ENCODE results near the gene TCF12. TPM values are rescaled to one million over a fixed set of nuclear protein-coding genes. Genes with fewer than 3 reads are reported as not detected.

The TCF12 gene
- total RNA-seq, 1 donor from 2014 or later, result 194 TPM

GRCh38 chr15:57290187-57290586, 371.7 kb downstream of the TCF12 start:
- DNase-seq (ENCODE audit: low spot score in 2 of 2, unreplicated experiment in 2 of 2), result no peak
- no peak overlapping the region for H3K4me3 Mint-ChIP-seq
- no peaks in the 10 kb centered on the region for H3K4me1 Mint-ChIP-seq
- no peak overlapping the region for H3K27ac Mint-ChIP-seq
- no peaks in the 10 kb centered on the region for H3K27me3 Mint-ChIP-seq (ENCODE audit: low read depth)
- peaks cover 58% of the 10 kb centered on the region for H3K36me3 Mint-ChIP-seq
- peaks cover 25% of the 10 kb centered on the region for H3K9me3 Mint-ChIP-seq
- no peak for TF ChIP-seq CTCF (IDR thresholded peaks at IDR 0.05; ENCODE audit: unreplicated experiment)

- H3K36me3 Mint-ChIP-seq, result peaks cover 54% of the 10 kb centered on the region
- H3K27me3 Mint-ChIP-seq (ENCODE audit: low read depth), result no peaks in the 10 kb centered on the region
- no peak for DNase-seq (ENCODE audit: low spot score in 2 of 2, unreplicated experiment in 2 of 2)
Observed at GRCh38 chr15:57290826-57291225, 372.4 kb downstream of the TCF12 start.

GRCh38 chr15:57296473-57297162, 378.2 kb downstream of the TCF12 start:
- Mint-ChIP-seq H3K4me3 (no peak overlapping the region), H3K27me3 (ENCODE audit: low read depth) (no peaks in the 10 kb centered on the region), H3K4me1 (peaks cover 25% of the 10 kb centered on the region), H3K36me3 (peaks cover 22% of the 10 kb centered on the region), H3K9me3 (peaks cover 18% of the 10 kb centered on the region), H3K27ac (peak overlapping the region; percentile 3)
- TF ChIP-seq CTCF (IDR thresholded peaks at IDR 0.05; ENCODE audit: unreplicated experiment), result no peak
- no peak for DNase-seq (ENCODE audit: low spot score in 2 of 2, unreplicated experiment in 2 of 2)

More at GRCh38 chr15:57290826-57291225, 372.4 kb downstream of the TCF12 start:
- no peak for TF ChIP-seq CTCF (IDR thresholded peaks at IDR 0.05; ENCODE audit: unreplicated experiment)
- peaks cover 25% of the 10 kb centered on the region for H3K9me3 Mint-ChIP-seq
- H3K4me1 Mint-ChIP-seq, result no peaks in the 10 kb centered on the region
- no peak overlapping the region for H3K4me3 Mint-ChIP-seq
- no peak overlapping the region for H3K27ac Mint-ChIP-seq

- Mint-ChIP-seq H3K4me3 (no peak overlapping the region), H3K9me3 (peaks cover 12% of the 10 kb centered on the region), H3K27ac (no peak overlapping the region), H3K36me3 (peaks cover 16% of the 10 kb centered on the region), H3K4me1 (peaks cover 25% of the 10 kb centered on the region), H3K27me3 (ENCODE audit: low read depth) (no peaks in the 10 kb centered on the region)
- TF ChIP-seq CTCF (IDR thresholded peaks at IDR 0.05; ENCODE audit: unreplicated experiment), result no peak
- DNase-seq (ENCODE audit: low spot score in 2 of 2, unreplicated experiment in 2 of 2), result no peak
Observed at GRCh38 chr15:57297163-57297593, 378.7 kb downstream of the TCF12 start.

- no peak for TF ChIP-seq CTCF (IDR thresholded peaks at IDR 0.05; ENCODE audit: unreplicated experiment)
- peaks cover 25% of the 10 kb centered on the region for H3K4me1 Mint-ChIP-seq
- H3K27ac Mint-ChIP-seq, result no peak overlapping the region
- peaks cover 13% of the 10 kb centered on the region for H3K36me3 Mint-ChIP-seq
- DNase-seq (ENCODE audit: low spot score in 2 of 2, unreplicated experiment in 2 of 2), result no peak
- no peaks in the 10 kb centered on the region for H3K27me3 Mint-ChIP-seq (ENCODE audit: low read depth)
- H3K4me3 Mint-ChIP-seq, result no peak overlapping the region
- peaks cover 7% of the 10 kb centered on the region for H3K9me3 Mint-ChIP-seq
Observed at GRCh38 chr15:57297630-57298029, 379.2 kb downstream of the TCF12 start.

Data from mesothelial cell of epicardium (in vitro differentiated cells).